ENCODE measurements around the gene COX19. TPM values are rescaled to one million over a fixed set of nuclear protein-coding genes. Genes with fewer than 3 reads are reported as not detected.

Gene COX19
- total and polyA plus RNA-seq, 2 donors (not counting 3 experiments of a cell fraction or from before 2014, with no cell fraction given): 6.8 to 10.6 TPM

DNA sequence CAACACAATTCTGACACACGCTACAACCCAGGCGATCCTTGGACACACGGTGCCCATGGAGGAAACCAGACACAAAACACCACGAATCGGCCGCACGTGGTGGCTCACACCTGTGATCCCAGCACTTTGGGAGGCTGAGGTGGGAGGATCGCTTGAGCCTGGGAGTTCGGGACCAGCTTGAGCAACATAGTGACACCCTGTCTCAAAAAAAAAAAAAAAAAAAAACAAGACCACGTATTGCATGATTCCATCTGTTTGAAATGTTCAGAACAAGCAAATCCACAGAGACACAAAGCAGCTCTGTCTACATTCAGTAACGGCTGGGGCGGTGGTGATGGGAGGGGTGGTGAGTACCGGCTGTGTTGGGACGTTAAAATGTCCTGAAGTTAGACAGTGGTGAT is 46.0 kb downstream of the COX19 start:
- FAIRE-seq: no peak
- Histone ChIP-seq H4K20me1 (replicated peaks; ENCODE audit: control insufficient read depth, extremely low read depth, insufficient read depth, low read length) (no peaks in the 10 kb centered on the region), H3K27me3 (ENCODE audit: control insufficient read depth in 2 of 2, insufficient read depth in 2 of 2, low read length in 2 of 2) (no peaks in the 10 kb centered on the region), H3K4me1 (ENCODE audit: control insufficient read depth, extremely low read depth, insufficient read depth, low read length) (no peaks in the 10 kb centered on the region), H3K79me2 (ENCODE audit: control insufficient read depth, insufficient read depth, low read length) (no peaks in the 10 kb centered on the region), H3K4me2 (ENCODE audit: insufficient read depth, low read length) (no peak overlapping the region), H2AFZ (ENCODE audit: low read depth, low read length) (no peak overlapping the region), H3K36me3 (ENCODE audit: control insufficient read depth in 2 of 2, extremely low read depth in 1 of 2, insufficient read depth in 2 of 2, low read length in 2 of 2) (no peaks in the 10 kb centered on the region), H3K9me3 (replicated peaks; ENCODE audit: control insufficient read depth, insufficient read depth, low read length) (no peaks in the 10 kb centered on the region), H3K27ac (ENCODE audit: insufficient read depth, low read depth, low read length) (no peak overlapping the region), H3K4me3 (replicated peaks in 1 of 3; ENCODE audit: insufficient read depth in 1 of 3, low read depth in 1 of 3, low read length in 3 of 3) (no peak overlapping the region), H3K9me1 (replicated peaks; ENCODE audit: control insufficient read depth, extremely low read depth, insufficient read depth, low read length) (no peaks in the 10 kb centered on the region), H3K9ac (replicated peaks; ENCODE audit: extremely low read depth, insufficient read depth, low read length) (no peak overlapping the region)
- intact Hi-C loops (cut with micrococcal nuclease): no loop called here
- dilution Hi-C loops (cut with MboI; ENCODE audit: extremely low pct_ligation_motif_present, low sequenced_read_pairs): no loop called here
- ChIA-PET CTCF (interaction anchor here (1.1 kb wide), 1 partner anchor 206 kb away, joined by 3 read pairs; no protein-coding TSS in a partner anchor), POLR2A (no interaction called here)
- TF ChIP-seq JUN (IDR thresholded peaks at IDR 0.05; ENCODE audit: borderline replicate concordance, insufficient read depth, insufficient read length, low read depth) (no peak), FOS (IDR thresholded peaks at IDR 0.05; ENCODE audit: borderline replicate concordance, insufficient read depth, low read length) (no peak), MYC (IDR thresholded peaks at IDR 0.05; ENCODE audit: low read depth, low read length) (no peak), EZH2 (IDR thresholded peaks at IDR 0.05; ENCODE audit: borderline replicate concordance, low read depth, low read length, severe bottlenecking) (no peak), POLR2A (IDR thresholded peaks at IDR 0.05; ENCODE audit: low read depth, low read length) (no peak), POLR2AphosphoS5 (IDR thresholded peaks at IDR 0.05; ENCODE audit: insufficient read depth, low read depth, low read length) (no peak), GATA2 (IDR thresholded peaks at IDR 0.05; ENCODE audit: insufficient read depth, insufficient read length, low read depth, low read length) (no peak)
- TF ChIP-seq, protein P1, sequence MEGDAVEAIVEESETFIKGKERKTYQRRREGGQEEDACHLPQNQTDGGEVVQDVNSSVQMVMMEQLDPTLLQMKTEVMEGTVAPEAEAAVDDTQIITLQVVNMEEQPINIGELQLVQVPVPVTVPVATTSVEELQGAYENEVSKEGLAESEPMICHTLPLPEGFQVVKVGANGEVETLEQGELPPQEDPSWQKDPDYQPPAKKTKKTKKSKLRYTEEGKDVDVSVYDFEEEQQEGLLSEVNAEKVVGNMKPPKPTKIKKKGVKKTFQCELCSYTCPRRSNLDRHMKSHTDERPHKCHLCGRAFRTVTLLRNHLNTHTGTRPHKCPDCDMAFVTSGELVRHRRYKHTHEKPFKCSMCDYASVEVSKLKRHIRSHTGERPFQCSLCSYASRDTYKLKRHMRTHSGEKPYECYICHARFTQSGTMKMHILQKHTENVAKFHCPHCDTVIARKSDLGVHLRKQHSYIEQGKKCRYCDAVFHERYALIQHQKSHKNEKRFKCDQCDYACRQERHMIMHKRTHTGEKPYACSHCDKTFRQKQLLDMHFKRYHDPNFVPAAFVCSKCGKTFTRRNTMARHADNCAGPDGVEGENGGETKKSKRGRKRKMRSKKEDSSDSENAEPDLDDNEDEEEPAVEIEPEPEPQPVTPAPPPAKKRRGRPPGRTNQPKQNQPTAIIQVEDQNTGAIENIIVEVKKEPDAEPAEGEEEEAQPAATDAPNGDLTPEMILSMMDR (IDR thresholded peaks at IDR 0.05; ENCODE audit: extremely low read depth in 1 of 2, insufficient read depth in 1 of 2, low read depth in 1 of 2, low read length in 2 of 2): no peak
- TF ChIP-seq, protein P2, sequence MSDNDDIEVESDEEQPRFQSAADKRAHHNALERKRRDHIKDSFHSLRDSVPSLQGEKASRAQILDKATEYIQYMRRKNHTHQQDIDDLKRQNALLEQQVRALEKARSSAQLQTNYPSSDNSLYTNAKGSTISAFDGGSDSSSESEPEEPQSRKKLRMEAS (IDR thresholded peaks at IDR 0.05; ENCODE audit: insufficient read depth, insufficient read length): no peak
- BruUV-seq (replicated peaks): no TSS peak
- no peak for DNase-seq (ENCODE audit: low read depth, low spot score)
